Measurements from ENCODE around the gene NCOA7.

DNA sequence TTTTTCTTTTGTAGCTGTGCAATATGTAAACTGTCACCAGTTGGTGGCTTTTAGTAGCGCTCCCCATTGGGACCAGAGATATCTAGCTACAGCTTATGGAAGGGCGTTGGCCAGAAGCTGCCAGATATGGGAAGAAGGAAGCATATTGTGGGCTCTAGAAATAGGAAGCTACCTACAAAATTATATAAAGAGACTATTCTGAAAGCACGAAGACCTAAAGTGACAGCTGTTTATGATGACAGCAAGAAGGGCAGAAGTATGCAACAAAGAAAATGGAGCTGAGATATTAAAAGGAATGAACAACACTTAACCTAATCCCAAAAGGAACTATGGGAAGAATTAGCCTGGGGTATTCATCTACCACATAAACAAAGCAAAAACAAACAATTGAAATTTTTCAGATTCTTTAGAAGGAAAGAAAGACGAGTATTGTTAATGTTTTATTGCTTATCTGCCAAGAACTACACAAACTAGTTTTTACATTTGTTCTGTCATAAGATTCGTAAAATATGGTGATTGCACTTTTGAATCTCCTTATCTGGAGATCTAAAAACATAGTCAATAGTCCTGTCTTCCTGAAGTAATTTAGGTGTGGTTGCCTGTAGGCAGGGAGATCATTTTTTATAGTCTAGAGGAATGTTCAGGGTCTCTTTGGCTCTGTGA is 81.6 kb downstream of the NCOA7 start:
- no peak for TF ChIP-seq ARNTL (CRISPR knock-in tag; IDR thresholded peaks at IDR 0.05; ENCODE audit: borderline replicate concordance, low read depth)
- TF ChIP-seq OSR1 (CRISPR knock-in tag; IDR thresholded peaks at IDR 0.05), result no peak
- no peak for TF ChIP-seq PPARA (CRISPR knock-in tag; IDR thresholded peaks at IDR 0.05; ENCODE audit: borderline replicate concordance)
- no peak for TF ChIP-seq ESRRG (CRISPR knock-in tag; IDR thresholded peaks at IDR 0.05)
- no peak for TF ChIP-seq ZC3H10 (CRISPR knock-in tag; IDR thresholded peaks at IDR 0.05)
- TF ChIP-seq RARB (CRISPR knock-in tag; IDR thresholded peaks at IDR 0.05), result no peak
- TF ChIP-seq, protein P1, sequence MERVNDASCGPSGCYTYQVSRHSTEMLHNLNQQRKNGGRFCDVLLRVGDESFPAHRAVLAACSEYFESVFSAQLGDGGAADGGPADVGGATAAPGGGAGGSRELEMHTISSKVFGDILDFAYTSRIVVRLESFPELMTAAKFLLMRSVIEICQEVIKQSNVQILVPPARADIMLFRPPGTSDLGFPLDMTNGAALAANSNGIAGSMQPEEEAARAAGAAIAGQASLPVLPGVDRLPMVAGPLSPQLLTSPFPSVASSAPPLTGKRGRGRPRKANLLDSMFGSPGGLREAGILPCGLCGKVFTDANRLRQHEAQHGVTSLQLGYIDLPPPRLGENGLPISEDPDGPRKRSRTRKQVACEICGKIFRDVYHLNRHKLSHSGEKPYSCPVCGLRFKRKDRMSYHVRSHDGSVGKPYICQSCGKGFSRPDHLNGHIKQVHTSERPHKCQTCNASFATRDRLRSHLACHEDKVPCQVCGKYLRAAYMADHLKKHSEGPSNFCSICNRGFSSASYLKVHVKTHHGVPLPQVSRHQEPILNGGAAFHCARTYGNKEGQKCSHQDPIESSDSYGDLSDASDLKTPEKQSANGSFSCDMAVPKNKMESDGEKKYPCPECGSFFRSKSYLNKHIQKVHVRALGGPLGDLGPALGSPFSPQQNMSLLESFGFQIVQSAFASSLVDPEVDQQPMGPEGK (CRISPR knock-in tag; IDR thresholded peaks at IDR 0.05; ENCODE audit: borderline replicate concordance), result no peak
- TF ChIP-seq ZNF8 (CRISPR knock-in tag; IDR thresholded peaks at IDR 0.05), result no peak
